IPS-18a (cell line): ENCODE results near the gene HIPK4.
"Not testable (repeated sequence)": the region's sequence is repeated elsewhere in the genome, so short reads cannot be mapped to it uniquely, and the experiment has no call there.

ENCODE experiments used
- H3K27ac ChIP-seq: one replicate; pipeline ENCODE4 v1.5.1; 2013; ENCODE audit warnings: low read length
- H3K27me3 ChIP-seq: one replicate; pipeline ENCODE4 v1.6.1; 2013; ENCODE audit warnings: mild to moderate bottlenecking, low read length; ENCODE audit not compliant: control insufficient read depth, insufficient read depth
- H3K36me3 ChIP-seq: one replicate; pipeline ENCODE4 v1.6.1; 2013; ENCODE audit warnings: low read depth, low read length; ENCODE audit not compliant: control insufficient read depth
- H3K4me1 ChIP-seq: one replicate; pipeline ENCODE4 v1.6.1; 2013; ENCODE audit warnings: low read depth, low read length; ENCODE audit not compliant: control insufficient read depth
- H3K4me3 ChIP-seq: one replicate; pipeline ENCODE4 v1.5.1; 2013; ENCODE audit warnings: low read length
- H3K9ac ChIP-seq: one replicate; pipeline ENCODE4 v1.6.1; 2013; ENCODE audit warnings: mild to moderate bottlenecking, low read length, moderate library complexity
- H3K9me3 ChIP-seq: one replicate; pipeline ENCODE4 v1.6.1; 2013; ENCODE audit warnings: low read depth, low read length; ENCODE audit not compliant: control insufficient read depth

HIPK4 gene

GRCh38 chr19:40414542-40415535 is 24.9 kb upstream of the HIPK4 start:
- no peak overlapping the region for H3K27ac ChIP-seq
- no peak overlapping the region for H3K9ac ChIP-seq
- no peaks in the 10 kb centered on the region for H3K36me3 ChIP-seq
- no peak overlapping the region for H3K4me3 ChIP-seq
- H3K4me1 ChIP-seq: peaks cover 5% of the 10 kb centered on the region
- no peaks in the 10 kb centered on the region for H3K27me3 ChIP-seq
- H3K9me3 ChIP-seq: no peaks in the 10 kb centered on the region

- Histone ChIP-seq H3K9me3 (no peaks in the 10 kb centered on the region), H3K36me3 (no peaks in the 10 kb centered on the region), H3K9ac (no peak within 1 kb of the TSS), H3K27ac (no peak within 1 kb of the TSS), H3K4me3 (peak within 1 kb of the TSS; percentile 5), H3K27me3 (no peaks in the 10 kb centered on the region), H3K4me1 (peaks cover 7% of the 10 kb centered on the region)
Measured at GRCh38 chr19:40413291-40413845, 23.4 kb upstream of the HIPK4 start, which contains the start of gene PRX. PRX (minus strand) TSS chr19:40413378; CDS start chr19:40407932, 5,446 bp downstream.

GRCh38 chr19:40412866-40413265 is 22.9 kb upstream of the HIPK4 start:
- no peak overlapping the region for H3K27ac ChIP-seq
- H3K36me3 ChIP-seq: no peaks in the 10 kb centered on the region
- H3K9me3 ChIP-seq: no peaks in the 10 kb centered on the region
- H3K27me3 ChIP-seq: no peaks in the 10 kb centered on the region
- no peak overlapping the region for H3K4me3 ChIP-seq
- peaks cover 7% of the 10 kb centered on the region for H3K4me1 ChIP-seq
- H3K9ac ChIP-seq: no peak overlapping the region

- no peak overlapping the region for H3K27ac ChIP-seq
- no peaks in the 10 kb centered on the region for H3K27me3 ChIP-seq
- no peak overlapping the region for H3K9ac ChIP-seq
- H3K4me3 ChIP-seq: no peak overlapping the region
- H3K9me3 ChIP-seq: no peaks in the 10 kb centered on the region
- H3K36me3 ChIP-seq: no peaks in the 10 kb centered on the region
- peaks cover 7% of the 10 kb centered on the region for H3K4me1 ChIP-seq
Measured at GRCh38 chr19:40411958-40412499, 22.0 kb upstream of the HIPK4 start.

- no peak overlapping the region for H3K27ac ChIP-seq
Measured at GRCh38 chr19:40411125-40411842, 21.3 kb upstream of the HIPK4 start.

GRCh38 chr19:40410030-40410389 is 20.0 kb upstream of the HIPK4 start:
- H3K4me1 ChIP-seq: peaks cover 7% of the 10 kb centered on the region
- H3K27me3 ChIP-seq: no peaks in the 10 kb centered on the region
- H3K9ac ChIP-seq: no peak overlapping the region
- no peaks in the 10 kb centered on the region for H3K9me3 ChIP-seq
- no peaks in the 10 kb centered on the region for H3K36me3 ChIP-seq
- no peak overlapping the region for H3K4me3 ChIP-seq
- H3K27ac ChIP-seq: peak overlapping the region; percentile 46

More at GRCh38 chr19:40411125-40411842, 21.3 kb upstream of the HIPK4 start:
- H3K27me3 ChIP-seq: no peaks in the 10 kb centered on the region
- H3K9ac ChIP-seq: no peak overlapping the region
- no peaks in the 10 kb centered on the region for H3K36me3 ChIP-seq
- H3K4me3 ChIP-seq: no peak overlapping the region
- H3K4me1 ChIP-seq: peaks cover 7% of the 10 kb centered on the region
- no peaks in the 10 kb centered on the region for H3K9me3 ChIP-seq

- H3K4me3 ChIP-seq, H3K4me1 ChIP-seq, H3K27ac ChIP-seq, H3K27me3 ChIP-seq, H3K36me3 ChIP-seq, H3K9ac ChIP-seq, H3K9me3 ChIP-seq: not testable (repeated sequence)
Measured at GRCh38 chr19:40408598-40408925, 18.6 kb upstream of the HIPK4 start.

- Histone ChIP-seq H3K4me3 (no peak overlapping the region), H3K9me3 (no peaks in the 10 kb centered on the region), H3K9ac (no peak overlapping the region), H3K27me3 (no peaks in the 10 kb centered on the region), H3K27ac (no peak overlapping the region), H3K4me1 (peaks cover 4% of the 10 kb centered on the region), H3K36me3 (no peaks in the 10 kb centered on the region)
Measured at GRCh38 chr19:40407714-40408597, 18.0 kb upstream of the HIPK4 start.

- H3K27ac ChIP-seq: no peak overlapping the region
- no peaks in the 10 kb centered on the region for H3K9me3 ChIP-seq
- no peak overlapping the region for H3K9ac ChIP-seq
- no peaks in the 10 kb centered on the region for H3K4me1 ChIP-seq
- peak overlapping the region; percentile 59 for H3K4me3 ChIP-seq
- H3K27me3 ChIP-seq: peaks cover 8% of the 10 kb centered on the region
- H3K36me3 ChIP-seq: no peaks in the 10 kb centered on the region
Measured at GRCh38 chr19:40403262-40403984, 13.4 kb upstream of the HIPK4 start.

- Histone ChIP-seq H3K36me3 (no peaks in the 10 kb centered on the region), H3K4me3 (no peak overlapping the region), H3K4me1 (no peaks in the 10 kb centered on the region), H3K9ac (no peak overlapping the region), H3K9me3 (no peaks in the 10 kb centered on the region), H3K27me3 (peaks cover 16% of the 10 kb centered on the region), H3K27ac (no peak overlapping the region)
Measured at GRCh38 chr19:40400559-40400958, 10.6 kb upstream of the HIPK4 start.
